Progenitor cell of endocrine pancreas (in vitro differentiated cells): ENCODE data around the gene CLASP1. TPM values are rescaled to one million over a fixed set of nuclear protein-coding genes. Genes with fewer than 3 reads are reported as not detected.

Source experiments
- DNase-seq: peaks from one replicate; pipeline ENCODE4 v3.0.0; 2021; ENCODE audit warnings: low spot score; ENCODE audit not compliant: unreplicated experiment
- H3K27ac Mint-ChIP-seq: 2 replicates; pipeline ENCODE4 v1.8.0; 2021; ENCODE audit warnings: mild to moderate bottlenecking, moderate library complexity, mixed read lengths
- H3K27me3 Mint-ChIP-seq: 2 replicates; pipeline ENCODE4 v1.8.0; 2021; ENCODE audit warnings: mixed read lengths
- H3K36me3 Mint-ChIP-seq: 2 replicates; pipeline ENCODE4 v1.8.0; 2022; ENCODE audit warnings: mixed read lengths; ENCODE audit not compliant: insufficient read depth
- H3K4me1 Mint-ChIP-seq: 2 replicates; pipeline ENCODE4 v1.8.0; 2021; ENCODE audit warnings: low read depth, mixed read lengths
- H3K4me3 Mint-ChIP-seq: 2 replicates; pipeline ENCODE4 v1.8.0; 2021; ENCODE audit warnings: low read depth, mild to moderate bottlenecking, moderate library complexity, mixed read lengths
- H3K9me3 Mint-ChIP-seq: 2 replicates; pipeline ENCODE4 v1.8.0; 2021; ENCODE audit warnings: low read depth, mixed read lengths
- CTCF ChIP-seq: fragments of 200-600 bp; sonication (generic); IDR thresholded peaks from one replicate; pipeline ENCODE4 v1.5.0; 2021; ENCODE audit warnings: antibody characterized with exemption, mild to moderate bottlenecking; ENCODE audit not compliant: unreplicated experiment
- total RNA-seq: library from RNA; stranded (reverse); gene quantifications from 2 replicates; pipeline ENCODE4 v1.2.1, GENCODE V29; 2021

Gene CLASP1
- total RNA-seq, 1 donor from 2014 or later = 102 TPM

- Mint-ChIP-seq H3K9me3 (no peaks in the 10 kb centered on the region), H3K27ac (no peak overlapping the region), H3K4me1 (no peaks in the 10 kb centered on the region), H3K4me3 (no peak overlapping the region), H3K36me3 (peaks cover 32% of the 10 kb centered on the region), H3K27me3 (no peaks in the 10 kb centered on the region)
- DNase-seq = no peak
- no peak for TF ChIP-seq CTCF
These were observed 280.4 kb downstream of the CLASP1 start for GRCh38 chr2:121368836-121369235.

- no peak for DNase-seq
- Mint-ChIP-seq H3K9me3 (no peaks in the 10 kb centered on the region), H3K27me3 (no peaks in the 10 kb centered on the region), H3K4me1 (no peaks in the 10 kb centered on the region), H3K4me3 (no peak overlapping the region), H3K36me3 (peaks cover 27% of the 10 kb centered on the region), H3K27ac (no peak overlapping the region)
- TF ChIP-seq CTCF = no peak
These were observed 281.1 kb downstream of the CLASP1 start for GRCh38 chr2:121368155-121368554.

GRCh38 chr2:121367246-121367900 lies 281.9 kb downstream of the CLASP1 start:
- TF ChIP-seq CTCF = no peak
- peaks cover 28% of the 10 kb centered on the region for H3K36me3 Mint-ChIP-seq
- DNase-seq = no peak
- no peaks in the 10 kb centered on the region for H3K4me1 Mint-ChIP-seq
- H3K27ac Mint-ChIP-seq = no peak overlapping the region
- no peaks in the 10 kb centered on the region for H3K27me3 Mint-ChIP-seq
- H3K9me3 Mint-ChIP-seq = no peaks in the 10 kb centered on the region
- H3K4me3 Mint-ChIP-seq = no peak overlapping the region

GRCh38 chr2:121366040-121366439 lies 283.2 kb downstream of the CLASP1 start:
- no peaks in the 10 kb centered on the region for H3K27me3 Mint-ChIP-seq
- no peak for TF ChIP-seq CTCF
- peaks cover 29% of the 10 kb centered on the region for H3K36me3 Mint-ChIP-seq

DNA sequence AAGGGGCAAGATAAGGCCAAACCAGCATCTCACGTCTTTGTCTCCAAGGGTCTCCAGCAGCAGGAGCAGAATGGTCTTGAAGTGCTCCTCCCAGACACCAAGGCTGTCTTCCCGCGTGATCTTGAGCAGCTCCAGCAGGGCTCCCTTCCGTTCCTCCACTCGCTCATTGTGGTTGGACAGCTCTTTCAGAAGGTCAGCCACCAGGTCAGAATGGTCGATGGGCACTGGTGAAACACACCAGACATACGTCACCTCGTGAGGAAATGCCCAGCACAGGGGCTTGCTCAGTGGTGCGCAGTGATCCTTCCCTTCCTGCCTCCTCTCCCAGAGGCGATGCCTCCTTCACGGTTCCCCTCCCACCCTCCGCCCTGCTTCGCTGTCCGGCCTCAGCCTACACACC lies 284.2 kb downstream of the CLASP1 start:
- no peak overlapping the region for H3K4me3 Mint-ChIP-seq
- no peaks in the 10 kb centered on the region for H3K27me3 Mint-ChIP-seq
- H3K27ac Mint-ChIP-seq = no peak overlapping the region
- H3K9me3 Mint-ChIP-seq = no peaks in the 10 kb centered on the region
- no peak for TF ChIP-seq CTCF
- DNase-seq = no peak
- H3K4me1 Mint-ChIP-seq = no peaks in the 10 kb centered on the region
- peaks cover 25% of the 10 kb centered on the region for H3K36me3 Mint-ChIP-seq

More at GRCh38 chr2:121366040-121366439, 283.2 kb downstream of the CLASP1 start:
- H3K4me3 Mint-ChIP-seq = no peak overlapping the region
- no peak for DNase-seq
- H3K9me3 Mint-ChIP-seq = no peaks in the 10 kb centered on the region
- no peaks in the 10 kb centered on the region for H3K4me1 Mint-ChIP-seq
- H3K27ac Mint-ChIP-seq = no peak overlapping the region
